Mucosa of descending colon (tissue), 3 donors: ENCODE measurements around the gene BANK1. TPM values are rescaled to one million over a fixed set of nuclear protein-coding genes. Genes with fewer than 3 reads are reported as not detected.

Source experiments
- ATAC-seq: fragments of 200-7000 bp; cut with Tn5 transposase; one replicate; pipeline ENCODE4 v1.9.1; 2020; ENCODE audit warnings: mild to moderate bottlenecking, moderate library complexity
- DNase-seq, 3 donors: peaks; one replicate each; pipeline ENCODE4 v3.0.0-alpha.2; 2020
- H3K36me3 ChIP-seq: fragments of 200-600 bp; one replicate; pipeline ENCODE4 v1.8.0; 2021; ENCODE audit warnings: low read depth, mild to moderate bottlenecking
- H3K4me1 ChIP-seq: fragments of 200-600 bp; one replicate; pipeline ENCODE4 v1.8.0; 2021; ENCODE audit warnings: low read depth, mild to moderate bottlenecking
- H3K4me3 ChIP-seq: fragments of 200-600 bp; one replicate; pipeline ENCODE4 v1.8.0; 2021; ENCODE audit warnings: mild to moderate bottlenecking
- H3K9me3 ChIP-seq: fragments of 200-600 bp; one replicate; pipeline ENCODE4 v1.8.0; 2021; ENCODE audit warnings: mild to moderate bottlenecking
- intact Hi-C, 2 donors: fragments of 100-400 bp; cut with DNase I in 1 of 2; cut with micrococcal nuclease in 1 of 2; formaldehyde crosslinking; loops; one replicate each; pipeline versions ENCODE4 v1.11.0 to v1.11.1; 2022; cut with DNase I, micrococcal nuclease
- total RNA-seq, 3 donors: library from RNA; stranded (reverse); fragmentation: NEBNext Ultra II Directional in 2 of 3; extraction: Animal tissue kit (Norgen Biotek cat#: 25700) in 2 of 3; gene quantifications; one replicate each; pipeline versions ENCODE4 v1.2.1 to v1.2.4, GENCODE V29; 2021 to 2023
- TF ChIP-seq, protein P1 (sequence below): fragments of 200-600 bp; IDR thresholded peaks from one replicate; pipeline ENCODE4 v1.8.0; 2022; ENCODE audit warnings: antibody characterized with exemption, mild to moderate bottlenecking
- donor health status: DM: no; HTN: no; CAD: no; lungs with moderate emphysema.
- donor health status: DM: no; HTN: no; CAD: no.
- donor health status: DM: no; HTN: yes; CAD: no.

BANK1 gene
- total RNA-seq, 3 donors from 2014 or later = 0.73 to 1.1 (median 0.78) TPM

DNA sequence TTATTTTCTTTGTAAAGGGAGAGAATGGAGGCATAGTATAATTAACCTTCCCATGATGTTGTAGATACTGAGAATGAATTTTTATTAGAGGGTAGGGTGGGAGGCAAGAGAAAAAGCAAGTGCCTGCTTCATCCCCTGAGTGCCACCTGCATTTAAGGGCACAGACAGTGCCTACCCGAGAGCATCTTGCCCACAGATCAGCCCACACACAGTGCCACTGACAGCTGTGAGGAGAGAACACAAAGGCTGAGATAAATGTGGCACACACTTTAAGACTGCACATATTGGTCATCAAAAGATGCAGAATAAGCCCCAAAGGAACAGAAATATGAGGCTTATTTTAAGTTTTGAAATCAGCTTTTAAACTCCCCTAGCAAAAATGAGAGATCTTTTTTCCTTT, 304.0 kb downstream of the BANK1 start:
- H3K4me3 ChIP-seq = no peak overlapping the region
- ATAC-seq = no peak
- no peak for DNase-seq
- no peaks in the 10 kb centered on the region for H3K36me3 ChIP-seq
- TF ChIP-seq, protein P1, sequence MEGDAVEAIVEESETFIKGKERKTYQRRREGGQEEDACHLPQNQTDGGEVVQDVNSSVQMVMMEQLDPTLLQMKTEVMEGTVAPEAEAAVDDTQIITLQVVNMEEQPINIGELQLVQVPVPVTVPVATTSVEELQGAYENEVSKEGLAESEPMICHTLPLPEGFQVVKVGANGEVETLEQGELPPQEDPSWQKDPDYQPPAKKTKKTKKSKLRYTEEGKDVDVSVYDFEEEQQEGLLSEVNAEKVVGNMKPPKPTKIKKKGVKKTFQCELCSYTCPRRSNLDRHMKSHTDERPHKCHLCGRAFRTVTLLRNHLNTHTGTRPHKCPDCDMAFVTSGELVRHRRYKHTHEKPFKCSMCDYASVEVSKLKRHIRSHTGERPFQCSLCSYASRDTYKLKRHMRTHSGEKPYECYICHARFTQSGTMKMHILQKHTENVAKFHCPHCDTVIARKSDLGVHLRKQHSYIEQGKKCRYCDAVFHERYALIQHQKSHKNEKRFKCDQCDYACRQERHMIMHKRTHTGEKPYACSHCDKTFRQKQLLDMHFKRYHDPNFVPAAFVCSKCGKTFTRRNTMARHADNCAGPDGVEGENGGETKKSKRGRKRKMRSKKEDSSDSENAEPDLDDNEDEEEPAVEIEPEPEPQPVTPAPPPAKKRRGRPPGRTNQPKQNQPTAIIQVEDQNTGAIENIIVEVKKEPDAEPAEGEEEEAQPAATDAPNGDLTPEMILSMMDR = no peak
- no peaks in the 10 kb centered on the region for H3K4me1 ChIP-seq
- intact Hi-C loops = no loop called here
- no peaks in the 10 kb centered on the region for H3K9me3 ChIP-seq

DNA sequence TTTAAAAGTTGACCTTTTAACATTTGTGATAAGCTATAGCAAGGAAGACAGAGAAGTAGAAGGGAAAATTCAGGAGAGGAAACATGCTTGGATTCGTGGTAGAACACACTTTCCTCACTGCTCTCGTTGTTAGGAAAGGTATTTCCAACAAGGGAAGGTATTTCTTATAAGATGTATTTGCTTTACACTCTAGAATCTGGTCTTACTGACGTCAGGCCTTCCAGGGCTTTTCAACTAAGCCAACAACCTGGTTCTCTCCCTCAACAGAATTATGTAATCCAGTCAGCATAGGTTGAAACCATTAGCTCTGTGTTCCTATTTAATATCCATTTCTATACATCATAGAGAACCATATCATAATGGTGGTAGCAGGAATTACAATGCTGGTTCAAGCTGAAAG, 312.8 kb downstream of the BANK1 start:
- TF ChIP-seq, protein P1 = no peak
- no peaks in the 10 kb centered on the region for H3K36me3 ChIP-seq
- no peak overlapping the region for H3K4me3 ChIP-seq
- H3K4me1 ChIP-seq = no peaks in the 10 kb centered on the region
- intact Hi-C loops = no loop called here
- no peak for DNase-seq
- peaks cover 24% of the 10 kb centered on the region for H3K9me3 ChIP-seq
- ATAC-seq = no peak

DNA sequence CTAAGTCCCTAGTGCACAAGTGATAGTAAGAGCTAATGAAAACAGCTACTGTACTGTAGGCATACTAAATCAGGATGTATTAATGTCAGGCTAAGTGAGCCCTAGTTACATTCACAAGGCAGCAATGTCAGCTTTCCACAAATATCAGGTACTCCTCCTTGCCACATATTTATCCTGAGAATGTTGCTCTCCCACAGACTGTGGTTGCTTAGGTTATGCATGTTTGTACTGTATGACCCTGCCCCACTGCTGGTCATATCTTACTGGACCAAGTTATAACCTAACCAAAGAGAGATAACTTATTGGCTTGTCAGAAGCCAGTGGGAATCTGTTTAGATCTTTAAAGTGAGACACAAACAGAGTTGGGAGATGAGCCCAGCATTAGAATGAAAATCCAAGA, 313.7 kb downstream of the BANK1 start:
- no peak for DNase-seq
- intact Hi-C loops = no loop called here
- no peak overlapping the region for H3K4me3 ChIP-seq
- peaks cover 24% of the 10 kb centered on the region for H3K9me3 ChIP-seq
- H3K36me3 ChIP-seq = no peaks in the 10 kb centered on the region
- no peaks in the 10 kb centered on the region for H3K4me1 ChIP-seq
- no peak for ATAC-seq
- TF ChIP-seq, protein P1 = no peak

- no peak overlapping the region for H3K4me3 ChIP-seq
- TF ChIP-seq, protein P1 = no peak
- intact Hi-C loops = no loop called here
- H3K4me1 ChIP-seq = no peaks in the 10 kb centered on the region
- H3K36me3 ChIP-seq = no peaks in the 10 kb centered on the region
- DNase-seq (no peak), ATAC-seq (no peak)
- H3K9me3 ChIP-seq = peaks cover 24% of the 10 kb centered on the region
Observed at GRCh38 chr4:102105983-102106382, 315.5 kb downstream of the BANK1 start.

GRCh38 chr4:102114118-102114630, 323.6 kb downstream of the BANK1 start:
- H3K36me3 ChIP-seq = no peaks in the 10 kb centered on the region
- ATAC-seq = no peak
- TF ChIP-seq, protein P1 = no peak
- H3K9me3 ChIP-seq = no peaks in the 10 kb centered on the region
- intact Hi-C loops = no loop called here
- no peak for DNase-seq
- H3K4me1 ChIP-seq = no peaks in the 10 kb centered on the region
- H3K4me3 ChIP-seq = no peak overlapping the region

- no peak for ATAC-seq
- TF ChIP-seq, protein P1 = no peak
- no peak for DNase-seq
- peaks cover 9% of the 10 kb centered on the region for H3K9me3 ChIP-seq
- no peaks in the 10 kb centered on the region for H3K4me1 ChIP-seq
- no peak overlapping the region for H3K4me3 ChIP-seq
- no peaks in the 10 kb centered on the region for H3K36me3 ChIP-seq
- intact Hi-C loops = no loop called here
Observed at GRCh38 chr4:102116121-102116520, 325.6 kb downstream of the BANK1 start.
